ENCODE measurements around the gene PPP1R18. TPM values are rescaled to one million over a fixed set of nuclear protein-coding genes. Genes with fewer than 3 reads are reported as not detected.

The PPP1R18 gene
- total RNA-seq: 42.7 and 51.6 TPM in 2 replicates

DNA sequence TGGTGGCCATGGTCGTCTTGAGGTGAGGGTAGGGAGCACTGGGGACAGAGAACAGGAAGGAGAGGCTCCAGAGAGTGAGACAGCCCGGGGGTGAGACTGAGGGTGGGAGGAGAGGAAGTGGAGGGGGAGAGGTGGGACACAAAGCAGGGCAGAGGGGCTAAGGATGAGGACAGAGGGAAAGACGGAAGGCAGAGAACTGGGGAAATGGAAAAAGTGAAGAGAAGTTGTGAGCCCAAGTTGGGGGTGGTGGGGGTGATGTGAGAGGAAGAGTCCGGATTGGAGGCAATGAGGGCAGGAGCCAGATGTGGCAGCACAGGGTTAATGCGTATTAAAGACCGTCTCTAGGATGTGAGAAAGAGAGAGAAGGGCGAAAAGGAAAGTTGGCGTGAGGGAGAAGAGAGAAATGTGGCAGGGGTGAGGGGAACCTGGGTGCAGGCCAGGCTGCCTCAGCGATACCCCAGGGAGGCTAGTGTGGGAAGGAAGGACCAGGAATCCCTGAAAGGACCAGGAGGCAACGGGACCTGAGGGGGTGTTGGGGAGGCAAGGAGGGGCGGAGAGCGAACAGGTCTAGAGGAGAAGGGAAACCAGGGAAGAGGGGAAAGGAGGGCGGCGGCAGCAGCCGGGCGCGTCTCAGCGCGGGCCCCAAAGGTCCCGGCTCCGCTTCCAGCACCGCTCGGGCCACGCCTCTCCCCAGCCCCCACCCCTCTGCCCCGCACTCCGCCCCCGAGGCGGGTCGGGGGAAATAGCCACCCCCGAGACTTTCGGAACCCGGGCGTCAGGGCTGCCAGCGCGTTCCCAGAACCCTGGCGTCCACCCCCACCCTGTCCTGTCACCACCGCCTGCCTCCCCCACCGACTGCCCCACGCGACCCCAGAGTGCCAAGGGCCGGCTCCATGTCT is at the start of gene PPP1R18:
Gene PPP1R18, minus strand, starts transcription at position 637 of the 899 bp plus-strand sequence. Its CDS starts 627 bp downstream, at position 10.

DNA sequence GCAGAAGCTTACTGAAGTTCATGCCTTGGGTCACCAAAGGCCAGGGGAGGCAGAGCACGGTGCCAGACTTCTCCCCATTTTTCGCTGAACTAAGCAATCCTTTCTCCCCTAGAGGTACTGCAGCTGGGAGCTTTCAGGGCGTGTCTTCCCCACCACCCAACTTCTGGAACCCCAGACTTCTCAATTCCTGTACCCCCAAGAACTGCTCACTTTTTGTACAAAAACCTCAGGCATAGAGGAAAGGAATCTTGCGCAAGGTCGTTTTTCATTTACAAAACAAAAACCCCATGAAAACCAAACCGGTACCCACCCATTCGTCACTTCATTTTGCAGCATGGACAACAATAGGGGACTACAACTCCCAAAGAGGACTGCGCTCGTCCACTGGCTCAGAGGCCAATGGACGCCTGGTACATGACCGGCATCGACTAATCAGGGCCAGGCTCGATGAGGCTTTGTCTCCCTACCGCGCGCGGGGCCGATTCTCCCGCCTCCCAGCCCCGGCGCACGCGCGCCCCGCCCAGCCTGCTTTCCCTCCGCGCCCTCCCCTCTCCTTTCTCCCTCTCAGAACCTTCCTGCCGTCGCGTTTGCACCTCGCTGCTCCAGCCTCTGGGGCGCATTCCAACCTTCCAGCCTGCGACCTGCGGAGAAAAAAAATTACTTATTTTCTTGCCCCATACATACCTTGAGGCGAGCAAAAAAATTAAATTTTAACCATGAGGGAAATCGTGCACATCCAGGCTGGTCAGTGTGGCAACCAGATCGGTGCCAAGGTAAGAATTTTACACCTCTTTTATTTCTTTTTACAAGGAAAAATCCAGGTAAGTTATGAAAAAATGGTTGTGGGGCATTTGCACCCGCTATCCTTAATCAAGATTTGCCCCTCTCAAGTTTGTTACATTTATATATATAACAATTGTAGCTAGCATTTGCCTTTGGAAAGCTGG is 33.6 kb upstream of the PPP1R18 start, which contains the start of gene TUBB:
Gene TUBB, plus strand, starts transcription at position 562 of the 947 bp plus-strand sequence. Its CDS starts 155 bp downstream, at position 717.

DNA sequence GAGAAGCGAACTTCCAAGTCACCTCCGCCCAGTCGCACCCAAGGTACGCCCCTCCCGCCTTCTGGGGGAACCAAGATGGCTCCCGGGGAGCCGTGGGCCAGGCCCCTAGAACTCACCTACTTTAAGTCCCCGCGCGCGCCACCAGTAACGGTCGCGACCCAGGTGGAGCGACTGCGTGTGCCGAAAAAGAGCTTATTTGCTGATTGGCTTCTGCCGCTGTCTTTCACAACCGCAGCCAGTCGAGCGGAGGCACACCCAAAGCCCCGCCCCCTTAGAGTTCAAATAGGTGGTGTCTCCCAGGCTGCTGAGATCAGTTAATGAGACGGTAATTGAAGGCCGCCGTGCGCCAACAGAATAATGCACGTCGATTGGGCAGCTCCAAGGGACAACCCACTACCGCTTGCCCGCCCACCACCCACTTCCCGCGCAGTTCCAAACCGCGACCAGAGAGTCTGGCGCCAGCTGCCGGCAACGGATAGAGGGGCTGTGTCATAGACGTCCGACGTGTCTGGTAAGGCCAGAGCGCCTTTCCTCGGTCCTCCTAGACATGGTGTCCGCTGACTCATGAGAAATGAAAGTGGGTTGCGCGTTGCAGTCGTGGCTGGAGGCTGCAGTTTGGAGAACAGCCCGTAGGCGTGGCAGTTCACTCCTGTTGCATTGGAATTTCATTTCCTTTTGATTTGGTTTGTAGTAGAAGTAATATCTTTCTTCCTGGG is 30.8 kb upstream of the PPP1R18 start, which contains the start of gene MDC1:
Gene MDC1, minus strand, starts transcription at position 153 of the 716 bp plus-strand sequence. CDS start 2,106 bp downstream, outside the sequence.

GRCh38 chr6:30690403-30691207 is 4.2 kb upstream of the PPP1R18 start, which contains the start of gene NRM:
NRM (minus strand) TSS chr6:30690984; CDS start chr6:30690974, 10 bp downstream.

DNA sequence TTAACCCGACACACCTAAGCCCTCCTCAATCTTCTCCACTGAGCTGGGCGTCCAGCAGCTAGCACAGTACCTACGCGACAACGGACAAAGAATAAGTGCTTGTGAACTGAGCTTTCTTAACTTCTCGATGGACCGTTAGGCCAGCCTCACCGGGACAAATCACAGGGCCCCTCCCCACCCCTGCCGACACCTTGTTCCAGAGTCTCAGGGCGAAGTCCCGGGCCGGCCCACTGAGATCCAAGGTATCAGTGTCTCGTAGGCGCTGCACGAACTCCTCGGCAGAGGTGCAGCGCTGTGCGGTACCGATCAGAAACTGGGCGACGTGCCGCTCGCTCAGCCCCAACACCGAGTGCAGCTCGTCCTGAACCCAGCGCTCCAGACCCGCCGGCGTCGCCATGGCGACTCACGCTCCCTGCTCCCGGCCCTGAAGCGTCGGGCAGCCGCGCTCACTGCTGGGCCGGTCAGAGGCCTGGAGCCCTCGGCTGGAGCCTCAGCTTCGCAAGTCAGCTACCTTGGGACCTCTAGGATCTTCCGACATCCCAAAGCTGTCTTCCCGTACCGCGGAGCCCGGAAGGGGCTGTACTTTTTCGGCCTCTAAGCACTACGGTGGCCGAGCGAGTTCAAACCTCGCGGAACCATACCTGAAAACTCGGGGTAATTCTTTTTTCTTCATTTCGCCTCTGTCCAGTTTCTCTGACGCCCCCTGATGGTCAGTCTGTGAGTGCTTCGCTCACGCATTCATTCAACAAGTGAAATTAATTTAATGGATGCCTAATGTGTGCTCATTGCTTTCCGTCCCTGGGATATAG is 13.8 kb downstream of the PPP1R18 start, which contains the start of gene DHX16:
Gene DHX16, minus strand, starts transcription at position 562 of the 809 bp plus-strand sequence. Its CDS starts 165 bp downstream, at position 397.

DNA sequence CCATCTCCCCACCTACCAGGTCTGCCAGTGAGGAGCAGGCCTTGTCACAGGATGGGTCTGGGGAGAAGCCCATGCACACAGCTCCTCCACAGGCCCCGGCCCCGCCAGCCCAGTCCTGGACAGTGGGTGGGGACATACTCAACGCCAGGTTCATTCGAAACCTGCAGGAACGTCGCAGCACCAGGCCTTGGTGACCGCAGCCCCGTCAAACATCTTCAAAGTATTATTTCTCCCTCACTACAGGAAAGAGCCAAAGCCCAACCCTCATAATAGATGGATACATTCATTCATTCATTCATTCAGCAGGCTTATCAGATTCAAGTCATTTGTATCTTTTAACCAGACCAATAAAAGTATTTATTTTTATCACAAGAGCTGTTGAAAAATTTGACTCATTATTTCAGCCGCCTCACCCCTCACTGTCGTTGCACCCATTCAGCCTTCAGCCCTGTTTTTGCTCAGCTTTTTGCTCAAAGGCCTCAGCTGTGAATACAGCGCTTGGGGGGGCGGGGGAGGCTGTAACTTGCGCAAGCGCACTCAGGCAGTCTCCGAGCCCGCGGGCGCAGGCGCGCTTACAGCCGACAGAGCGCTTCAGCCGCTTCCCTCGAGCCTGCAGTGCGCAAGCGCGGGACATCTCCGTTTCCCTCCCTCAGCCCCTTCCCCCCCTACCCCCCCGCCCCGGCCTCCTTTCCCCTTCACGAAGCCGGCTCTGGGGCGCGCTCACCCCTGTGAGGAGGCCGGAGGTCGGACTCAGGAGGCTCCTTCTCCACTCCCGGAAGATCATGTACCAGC is 39.8 kb downstream of the PPP1R18 start, which contains the start of gene C6orf136:
Gene C6orf136, plus strand, starts transcription at position 684 of the 792 bp plus-strand sequence. Its CDS starts 99 bp downstream, at position 783.

GRCh38 chr6:30626484-30627366 is 59.7 kb downstream of the PPP1R18 start, which contains the start of gene ATAT1:
ATAT1 (plus strand) TSS chr6:30626874.

Other genes with a start within 250 kb of the PPP1R18 start
- gene HLA-E, start 197.1 kb downstream of the PPP1R18 start, total RNA-seq: 231 and 235 TPM in 2 replicates
- gene GNL1, start 130.2 kb downstream of the PPP1R18 start, total RNA-seq: 49.1 and 70.9 TPM in 2 replicates
- 5.7 and 7.5 TPM in 2 replicates for gene PRR3, start 129.3 kb downstream of the PPP1R18 start, total RNA-seq
- gene ABCF1, start 115.2 kb downstream of the PPP1R18 start, total RNA-seq: 22.5 and 32.6 TPM in 2 replicates
- gene PPP1R10, start 69.4 kb downstream of the PPP1R18 start, total RNA-seq: 21.6 and 25.9 TPM in 2 replicates
- gene MRPS18B, start 68.8 kb downstream of the PPP1R18 start, total RNA-seq: 63.1 and 85.9 TPM in 2 replicates
- gene ATAT1, start 59.8 kb downstream of the PPP1R18 start, total RNA-seq: 4.3 TPM in 2 replicates
- gene C6orf136, start 39.5 kb downstream of the PPP1R18 start, total RNA-seq: 4.3 and 5.2 TPM in 2 replicates
- 27.4 and 34.2 TPM in 2 replicates for gene DHX16, start 13.6 kb downstream of the PPP1R18 start, total RNA-seq
- 7.2 and 10.3 TPM in 2 replicates for gene NRM, start 4.3 kb upstream of the PPP1R18 start, total RNA-seq
- 5.1 and 16.4 TPM in 2 replicates for gene MDC1, start 30.6 kb upstream of the PPP1R18 start, total RNA-seq
- gene TUBB, start 33.7 kb upstream of the PPP1R18 start, total RNA-seq: 1,612 and 1,663 TPM in 2 replicates
- 209 and 234 TPM in 2 replicates for gene FLOT1, start 56.0 kb upstream of the PPP1R18 start, total RNA-seq
- 45.0 and 49.6 TPM in 2 replicates for gene IER3, start 57.9 kb upstream of the PPP1R18 start, total RNA-seq
- gene DDR1, start 197.9 kb upstream of the PPP1R18 start, total RNA-seq: 15.2 and 28.8 TPM in 2 replicates
- 12.4 and 22.3 TPM in 2 replicates for gene GTF2H4, start 221.6 kb upstream of the PPP1R18 start, total RNA-seq
- 17.9 and 20.8 TPM in 2 replicates for gene VARS2, start 227.6 kb upstream of the PPP1R18 start, total RNA-seq
- not detected in 2 replicates for gene SFTA2, start 245.5 kb upstream of the PPP1R18 start, total RNA-seq

Measured in myometrial cell (primary cell).